T-cell (primary cell): ENCODE data around the gene PPP1R15A. TPM values are rescaled to one million over a fixed set of nuclear protein-coding genes. Genes with fewer than 3 reads are reported as not detected.
A peak's percentile ranks its signal among the peaks of the same experiment; 100 is the strongest.

Source experiments
- ATAC-seq, 4 experiments: fragments of 200-7000 bp in 3 of 4; fragments of 150-1000 bp in 1 of 4; cut with Tn5 transposase; replicated peaks in 1 of 4; 1 replicate in 3 of 4; 2 replicates in 1 of 4; pipeline ENCODE4 v1.10.0; 2021; ENCODE audit warnings: moderate library complexity in 3 of 4, mild to moderate bottlenecking in 2 of 4, moderate number of reproducible peaks in 1 of 4
- CTCF ChIA-PET, 2 donors: fragments of 300-600 bp; sonication (Branson Sonifier 250); formaldehyde crosslinking; loops; one replicate each; lab custom pipeline; 2022; ENCODE audit warnings: antibody characterized with exemption in 2 of 2; lab: Charles Lee
- POLR2A ChIA-PET, 2 donors: fragments of 300-600 bp; sonication (Branson Sonifier 250); formaldehyde crosslinking; loops; one replicate each; lab custom pipeline; 2022; ENCODE audit warnings: antibody characterized with exemption in 2 of 2; lab: Charles Lee
- DNase-seq, 35 experiments: peaks; one replicate each; pipeline versions ENCODE4 v3.0.0 to v3.0.0-alpha.2; 2013 to 2023
- H3K27ac ChIP-seq: one replicate; pipeline ENCODE4 v1.5.1; 2013; ENCODE audit warnings: low read length
- H3K27me3 ChIP-seq, 2 experiments: replicated peaks in 1 of 2; 1 replicate in 1 of 2; 2 replicates in 1 of 2; pipeline versions ENCODE4 v1.6.1 to v1.7.0; 2013; ENCODE audit warnings: low read length in 1 of 2, mixed read lengths in 1 of 2; ENCODE audit not compliant: control insufficient read depth in 2 of 2, insufficient read depth in 2 of 2; ENCODE audit errors: extremely low read depth in 1 of 2
- H3K36me3 ChIP-seq, 2 donors: 1 replicate in 1 of 2; 2 replicates in 1 of 2; pipeline versions ENCODE4 v1.6.1 to v1.7.0; 2013; ENCODE audit warnings: low read length in 1 of 2; ENCODE audit not compliant: control insufficient read depth in 2 of 2, insufficient read depth in 1 of 2; ENCODE audit errors: extremely low read depth in 1 of 2
- H3K4me1 ChIP-seq, 2 experiments: 1 replicate in 1 of 2; 2 replicates in 1 of 2; pipeline versions ENCODE4 v1.6.1 to v1.7.0; 2013; ENCODE audit warnings: low read length in 2 of 2, mixed read lengths in 1 of 2; ENCODE audit not compliant: insufficient read depth in 2 of 2, control insufficient read depth in 1 of 2; ENCODE audit errors: extremely low read depth in 1 of 2
- H3K4me3 ChIP-seq, 2 donors: 1 replicate in 1 of 2; 2 replicates in 1 of 2; pipeline versions ENCODE4 v1.5.1 to v1.7.0; 2013; ENCODE audit warnings: mild to moderate bottlenecking in 2 of 2, low read length in 1 of 2, moderate library complexity in 1 of 2; ENCODE audit not compliant: control insufficient read depth in 1 of 2; ENCODE audit errors: extremely low read depth in 1 of 2
- H3K9me3 ChIP-seq: 2 replicates; pipeline ENCODE4 v1.7.0; 2013
- H3K27ac Mint-ChIP-seq, 2 donors: one replicate each; pipeline ENCODE4 v1.8.0; 2020 to 2021; ENCODE audit warnings: mild to moderate bottlenecking in 2 of 2, mixed read lengths in 2 of 2
- H3K27me3 Mint-ChIP-seq, 2 donors: one replicate each; pipeline ENCODE4 v1.8.0; 2021 to 2022; ENCODE audit warnings: mixed read lengths in 2 of 2
- H3K36me3 Mint-ChIP-seq: one replicate; pipeline ENCODE4 v1.8.0; 2021; ENCODE audit warnings: mixed read lengths
- H3K4me1 Mint-ChIP-seq, 3 donors: one replicate each; pipeline ENCODE4 v1.8.0; 2020 to 2022; ENCODE audit warnings: mixed read lengths in 3 of 3, mild to moderate bottlenecking in 1 of 3
- H3K4me3 Mint-ChIP-seq, 3 donors: one replicate each; pipeline ENCODE4 v1.8.0; 2020 to 2022; ENCODE audit warnings: mild to moderate bottlenecking in 3 of 3, mixed read lengths in 3 of 3, moderate library complexity in 3 of 3
- H3K9me3 Mint-ChIP-seq, 3 donors: one replicate each; pipeline ENCODE4 v1.8.0; 2020 to 2022; ENCODE audit warnings: mixed read lengths in 3 of 3
- WGBS: methylation state at CpG from one replicate; pipeline ENCODE4 v1.1.5; 2013; ENCODE audit warnings: missing lambda C conversion rate; ENCODE audit not compliant: insufficient coverage; 5-methylcytosine and 5-hydroxymethylcytosine counted together
- total RNA-seq, 35 experiments: library from RNA in 6 of 35; stranded (reverse) in 6 of 35; fragments of 120-200 nt in 1 of 35; gene quantifications; one replicate each; pipeline versions ENCODE4 v1.2.1 to v1.2.4 and lab custom pipeline; 2013 to 2026

The PPP1R15A gene
- total RNA-seq, 5 donors from 2014 or later (not counting 1 experiment from before 2014, with no cell fraction given), result 74.4 to 713 (median 93.6) TPM

GRCh38 chr19:48852292-48852691, 19.9 kb upstream of the PPP1R15A start:
- H3K9me3 Mint-ChIP-seq, result no peaks in the 10 kb centered on the region
- H3K27me3 Mint-ChIP-seq, result no peaks in the 10 kb centered on the region
- Histone ChIP-seq H3K27ac (no peak overlapping the region), H3K4me1 (no peaks in the 10 kb centered on the region), H3K4me3 (no peak overlapping the region), H3K9me3 (no peaks in the 10 kb centered on the region), H3K27me3 (no peaks in the 10 kb centered on the region), H3K36me3 (no peaks in the 10 kb centered on the region)
- no peak overlapping the region for H3K4me3 Mint-ChIP-seq
- no peaks in the 10 kb centered on the region for H3K36me3 Mint-ChIP-seq
- H3K4me1 Mint-ChIP-seq, result no peaks in the 10 kb centered on the region
- WGBS, result 100% methylated on average over 1 of the region's 4 CpGs
- H3K27ac Mint-ChIP-seq, result no peak overlapping the region
- no peak for ATAC-seq
- CTCF ChIA-PET, result no interaction called here
- DNase-seq, result no peak
- POLR2A ChIA-PET, result interaction anchor here in 1 of 2 donors (0.6 kb wide), 1 partner anchor 124 kb away, joined by 9 read pairs; no protein-coding TSS in a partner anchor

GRCh38 chr19:48853483-48853882, 18.7 kb upstream of the PPP1R15A start:
- H3K36me3 Mint-ChIP-seq, result no peaks in the 10 kb centered on the region

GRCh38 chr19:48854103-48854502, 18.1 kb upstream of the PPP1R15A start:
- Mint-ChIP-seq H3K27ac (no peak overlapping the region), H3K4me1 (peaks cover 1 to 4% (median 3%) of the 10 kb centered on the region in 3 donors), H3K9me3 (no peaks in the 10 kb centered on the region), H3K27me3 (no peaks in the 10 kb centered on the region), H3K36me3 (no peaks in the 10 kb centered on the region), H3K4me3 (no peak overlapping the region)
- Histone ChIP-seq H3K36me3 (no peaks in the 10 kb centered on the region), H3K9me3 (no peaks in the 10 kb centered on the region), H3K4me3 (no peak overlapping the region), H3K27ac (no peak overlapping the region), H3K4me1 (peaks cover 2 to 7% of the 10 kb centered on the region in 2 experiments), H3K27me3 (no peaks in the 10 kb centered on the region)
- ChIA-PET CTCF (interaction anchor here in 1 of 2 donors (0.7 kb wide), 1 partner anchor 128 kb away, joined by 7 read pairs; no protein-coding TSS in a partner anchor), POLR2A (no interaction called here)
- DNase-seq (no peak), ATAC-seq (no peak)
- WGBS, result 100% methylated on average over 1 of the region's 7 CpGs

More at GRCh38 chr19:48853483-48853882, 18.7 kb upstream of the PPP1R15A start:
- no peak overlapping the region for H3K27ac Mint-ChIP-seq
- CTCF ChIA-PET, result no interaction called here
- no peak overlapping the region for H3K27ac ChIP-seq
- no peak overlapping the region for H3K4me3 ChIP-seq
- DNase-seq (no peak), ATAC-seq (no peak)
- no peaks in the 10 kb centered on the region for H3K27me3 ChIP-seq
- peaks cover 0 to under 1% (median 0%) of the 10 kb centered on the region in 3 donors for H3K4me1 Mint-ChIP-seq
- no peaks in the 10 kb centered on the region for H3K9me3 Mint-ChIP-seq
- 87% methylated on average over 8 of the region's 8 CpGs for WGBS
- no peaks in the 10 kb centered on the region for H3K9me3 ChIP-seq
- POLR2A ChIA-PET, result no interaction called here
- no peaks in the 10 kb centered on the region for H3K27me3 Mint-ChIP-seq
- H3K4me3 Mint-ChIP-seq, result no peak overlapping the region
- H3K4me1 ChIP-seq, result peaks cover 0 to under 1% of the 10 kb centered on the region in 2 experiments
- H3K36me3 ChIP-seq, result no peaks in the 10 kb centered on the region

DNA sequence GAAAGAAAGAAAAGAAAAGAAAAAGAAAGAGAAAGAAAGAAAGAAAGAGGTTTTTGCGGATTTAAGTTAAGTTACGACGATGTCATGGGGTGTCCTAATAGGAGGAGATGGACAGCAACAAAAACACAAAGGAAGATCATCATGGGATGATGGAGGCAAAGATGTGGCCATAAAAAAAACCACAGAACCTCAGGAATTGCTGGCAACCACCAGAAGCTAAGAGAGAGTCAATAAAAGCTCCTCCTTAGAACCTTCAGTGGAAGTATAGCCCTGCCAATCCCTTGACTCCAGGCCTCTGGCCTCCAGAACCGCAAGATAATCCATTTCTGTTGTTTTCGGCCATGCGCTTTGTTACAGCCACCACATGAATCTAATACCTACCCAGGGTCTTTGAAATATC, 15.3 kb upstream of the PPP1R15A start:
- no peak for DNase-seq
- Mint-ChIP-seq H3K9me3 (no peaks in the 10 kb centered on the region), H3K36me3 (no peaks in the 10 kb centered on the region), H3K4me3 (no peak overlapping the region), H3K27me3 (no peaks in the 10 kb centered on the region), H3K4me1 (peaks cover 3 to 6% (median 6%) of the 10 kb centered on the region in 3 donors), H3K27ac (no peak overlapping the region)
- no peak overlapping the region for H3K4me3 ChIP-seq
- ChIA-PET CTCF (interaction anchor here in 1 of 2 donors (0.7 to 0.8 kb wide), 2 partner anchors 15 to 210 kb away, joined by 5 read pairs; no protein-coding TSS in a partner anchor), POLR2A (no interaction called here)
- no peak overlapping the region for H3K27ac ChIP-seq
- H3K27me3 ChIP-seq, result no peaks in the 10 kb centered on the region
- H3K36me3 ChIP-seq, result no peaks in the 10 kb centered on the region
- no peaks in the 10 kb centered on the region for H3K9me3 ChIP-seq
- no peak for ATAC-seq
- peaks cover 2 to 14% of the 10 kb centered on the region in 2 experiments for H3K4me1 ChIP-seq
- 90% methylated on average over 2 of the region's 6 CpGs for WGBS

DNA sequence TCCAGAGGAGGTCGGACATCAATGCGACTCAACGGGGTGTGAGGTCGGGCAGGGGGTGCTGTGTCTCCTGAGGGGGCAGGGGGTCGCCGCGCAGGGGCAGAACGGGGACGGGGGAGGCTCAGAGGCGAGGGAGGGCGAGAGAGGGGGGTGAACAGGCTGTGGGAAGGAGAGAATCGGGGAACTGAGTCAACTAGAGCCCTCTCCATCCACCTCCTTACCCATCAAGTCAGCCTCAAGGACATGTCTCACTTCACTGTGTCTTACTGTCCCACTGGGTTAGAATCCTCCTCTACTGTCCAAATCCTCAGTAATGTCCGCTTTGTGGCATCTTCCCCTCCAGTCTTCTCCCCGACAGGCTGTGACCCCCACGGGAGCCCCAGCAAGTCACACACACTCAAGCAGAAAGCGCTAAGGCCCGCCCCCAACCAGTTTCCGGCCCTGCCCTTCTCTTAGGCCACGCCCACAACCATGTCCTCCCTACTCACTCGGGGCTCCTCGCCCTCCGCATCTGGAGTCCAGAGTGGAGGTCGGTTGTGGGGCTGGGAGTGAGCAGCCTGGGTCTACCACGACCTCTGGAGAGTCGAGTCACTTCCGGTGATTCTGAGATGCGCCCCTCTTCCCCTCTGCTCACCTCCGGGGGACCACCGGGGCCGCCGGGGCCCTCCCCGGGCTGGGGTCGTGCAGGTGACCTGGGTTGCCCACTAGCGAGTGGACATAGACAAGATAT, 13.1 kb upstream of the PPP1R15A start:
- H3K36me3 ChIP-seq, result no peaks in the 10 kb centered on the region
- WGBS, result 52% methylated on average over 10 of the region's 34 CpGs
- peak; percentile 49 to 86 (median 74) for DNase-seq
- H3K4me3 ChIP-seq, result peak overlapping the region; percentile 46 to 54
- H3K9me3 ChIP-seq, result no peaks in the 10 kb centered on the region
- CTCF ChIA-PET, result interaction anchor here in 1 of 2 donors (0.7 kb wide), 1 partner anchor 856 kb away, joined by 4 read pairs; no protein-coding TSS in a partner anchor
- H3K36me3 Mint-ChIP-seq, result no peaks in the 10 kb centered on the region
- peak; percentile 82 to 92 (median 89) for ATAC-seq
- peak overlapping the region in 1 of 2 donors; percentile 62 for H3K27ac Mint-ChIP-seq
- no peaks in the 10 kb centered on the region for H3K27me3 ChIP-seq
- peak overlapping the region; percentile 81 to 87 (median 83) for H3K4me3 Mint-ChIP-seq
- peaks cover 2 to 14% of the 10 kb centered on the region in 2 experiments for H3K4me1 ChIP-seq
- H3K27ac ChIP-seq, result no peak overlapping the region
- no peaks in the 10 kb centered on the region for H3K27me3 Mint-ChIP-seq
- no peaks in the 10 kb centered on the region for H3K9me3 Mint-ChIP-seq
- POLR2A ChIA-PET, result no interaction called here
- peaks cover 3 to 6% (median 6%) of the 10 kb centered on the region in 3 donors for H3K4me1 Mint-ChIP-seq

DNA sequence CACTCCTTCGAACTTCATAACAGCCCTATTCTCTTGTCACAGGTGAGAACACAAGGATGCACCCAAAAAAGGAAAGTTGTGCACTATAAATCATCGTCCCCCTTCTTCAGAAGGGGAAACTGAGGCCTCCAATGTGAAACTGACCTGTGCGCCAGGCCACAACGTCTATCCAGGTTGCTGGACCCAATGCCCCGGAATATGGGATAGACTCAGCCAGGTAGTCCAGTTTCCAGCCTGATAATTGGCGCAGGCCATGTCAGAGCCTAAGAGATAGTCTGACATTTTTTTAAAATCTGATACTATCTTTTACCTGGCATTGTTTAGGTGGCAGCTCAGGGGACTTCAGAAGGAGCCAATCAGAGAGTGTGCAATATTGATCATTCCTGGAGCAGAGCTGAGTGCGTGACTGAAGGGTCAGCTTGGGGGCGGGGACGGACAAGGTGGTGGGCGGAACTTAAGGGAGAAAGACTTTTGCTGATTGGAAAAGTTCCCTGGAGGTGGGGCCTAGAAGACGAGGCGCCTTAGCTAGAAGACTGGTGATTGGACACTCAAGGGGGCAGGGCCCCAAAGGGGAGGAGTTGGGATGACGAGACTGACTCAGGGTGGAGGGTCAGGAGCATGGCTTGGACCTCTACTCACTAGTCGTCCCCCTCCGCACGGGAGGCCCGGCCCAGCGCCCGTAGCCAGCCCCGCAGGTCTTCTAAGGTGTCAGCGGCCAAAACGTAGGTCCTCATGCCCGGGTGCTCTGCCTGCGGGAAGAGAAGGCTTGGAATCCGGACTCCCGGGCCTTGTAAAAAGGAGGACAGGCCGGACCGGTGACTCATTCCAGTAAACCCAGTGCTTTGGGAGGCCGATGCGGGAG, 12.3 kb upstream of the PPP1R15A start:
- Histone ChIP-seq H3K27ac (no peak overlapping the region), H3K4me1 (peaks cover 2 to 14% of the 10 kb centered on the region in 2 experiments), H3K36me3 (no peaks in the 10 kb centered on the region), H3K27me3 (no peaks in the 10 kb centered on the region), H3K9me3 (no peaks in the 10 kb centered on the region), H3K4me3 (peak overlapping the region; percentile 46 to 48)
- no peak for ATAC-seq
- no peaks in the 10 kb centered on the region for H3K36me3 Mint-ChIP-seq
- DNase-seq, result no peak
- POLR2A ChIA-PET, result no interaction called here
- H3K4me1 Mint-ChIP-seq, result peaks cover 3 to 6% (median 6%) of the 10 kb centered on the region in 3 donors
- 83% methylated on average over 25 of the region's 30 CpGs for WGBS
- peak overlapping the region in 2 of 3 donors; percentile 83 to 87 for H3K4me3 Mint-ChIP-seq
- CTCF ChIA-PET, result no interaction called here
- H3K27me3 Mint-ChIP-seq, result no peaks in the 10 kb centered on the region
- H3K27ac Mint-ChIP-seq, result no peak overlapping the region
- H3K9me3 Mint-ChIP-seq, result no peaks in the 10 kb centered on the region
